ENCODE results near the gene RPL26. TPM values are rescaled to one million over a fixed set of nuclear protein-coding genes. Genes with fewer than 3 reads are reported as not detected.

The RPL26 gene
- total RNA-seq, result 727 TPM
- long read RNA-seq, transcript RPL26-209 (4 exons, 870 nt), result minor isoform, 13 of 181 reads
- long read RNA-seq, transcript RPL26-214 (4 exons, 528 nt), result major isoform, 157 of 181 reads
- long read RNA-seq, partial matches to known transcripts, result 5 of 181 reads
- long read RNA-seq, other reads (novel, unspliced or antisense), result 4 of 181 reads

GRCh38 chr17:8383143-8383822, at the start of gene RPL26:
Gene RPL26 (minus strand): TSS chr17:8383193. CDS start chr17:8382310, 883 bp downstream.
- intact Hi-C loops (cut with DNase I), result loop anchor here (5.0 to 10.0 kb wide), 2 partner anchors 54 to 362 kb away; partner anchors contain the start of genes CCDC42 and NDEL1
- peak; percentile 96 for DNase-seq (ENCODE audit: low spot score)

GRCh38 chr17:8430966-8431365, 48.0 kb upstream of the RPL26 start:
- intact Hi-C loops (cut with DNase I), result loop anchor here (5.0 kb wide), 1 partner anchor 201 kb away; the partner anchor contains the start of gene MYH10
- DNase-seq (ENCODE audit: low spot score), result peak; percentile 77

GRCh38 chr17:8426802-8427201, 43.8 kb upstream of the RPL26 start:
- DNase-seq (ENCODE audit: low spot score), result no peak
- intact Hi-C loops (cut with DNase I), result no loop called here

GRCh38 chr17:8426094-8426720, 43.2 kb upstream of the RPL26 start:
- intact Hi-C loops (cut with DNase I), result no loop called here
- DNase-seq (ENCODE audit: low spot score), result no peak

GRCh38 chr17:8421571-8421970, 38.6 kb upstream of the RPL26 start:
- no peak for DNase-seq (ENCODE audit: low spot score)
- intact Hi-C loops (cut with DNase I), result no loop called here

- intact Hi-C loops (cut with DNase I), result no loop called here
- DNase-seq (ENCODE audit: low spot score), result peak; percentile 82
Measured at GRCh38 chr17:8420041-8420934, 37.3 kb upstream of the RPL26 start.

- DNase-seq (ENCODE audit: low spot score), result no peak
- intact Hi-C loops (cut with DNase I), result no loop called here
Measured at GRCh38 chr17:8419305-8419704, 36.3 kb upstream of the RPL26 start.

- DNase-seq (ENCODE audit: low spot score), result no peak
- intact Hi-C loops (cut with DNase I), result no loop called here
Measured at GRCh38 chr17:8418471-8418870, 35.5 kb upstream of the RPL26 start.

GRCh38 chr17:8417806-8418205, 34.8 kb upstream of the RPL26 start:
- intact Hi-C loops (cut with DNase I), result no loop called here
- no peak for DNase-seq (ENCODE audit: low spot score)

GRCh38 chr17:8413938-8414337, 30.9 kb upstream of the RPL26 start:
- intact Hi-C loops (cut with DNase I), result loop anchor here (2.0 kb wide), 1 partner anchor 69 kb away; no protein-coding TSS in a partner anchor
- DNase-seq (ENCODE audit: low spot score), result no peak

- intact Hi-C loops (cut with DNase I), result no loop called here
- DNase-seq (ENCODE audit: low spot score), result no peak
Measured at GRCh38 chr17:8413328-8413727, 30.3 kb upstream of the RPL26 start.

- intact Hi-C loops (cut with DNase I), result no loop called here
- DNase-seq (ENCODE audit: low spot score), result no peak
Measured at GRCh38 chr17:8412089-8412488, 29.1 kb upstream of the RPL26 start.

- intact Hi-C loops (cut with DNase I), result loop anchor here (2.0 kb wide), 2 partner anchors 334 to 374 kb away; partner anchors contain the start of gene CCDC42
- no peak for DNase-seq (ENCODE audit: low spot score)
Measured at GRCh38 chr17:8410883-8411238, 27.9 kb upstream of the RPL26 start.

GRCh38 chr17:8409966-8410882, 27.2 kb upstream of the RPL26 start:
- DNase-seq (ENCODE audit: low spot score), result peak; percentile 94
- intact Hi-C loops (cut with DNase I), result loop anchor here (2.0 kb wide), 2 partner anchors 335 to 375 kb away; partner anchors contain the start of gene CCDC42

GRCh38 chr17:8408371-8408770, 25.4 kb upstream of the RPL26 start:
- intact Hi-C loops (cut with DNase I), result no loop called here
- peak; percentile 79 for DNase-seq (ENCODE audit: low spot score)

- intact Hi-C loops (cut with DNase I), result no loop called here
- no peak for DNase-seq (ENCODE audit: low spot score)
Measured at GRCh38 chr17:8406174-8406573, 23.2 kb upstream of the RPL26 start.

- no peak for DNase-seq (ENCODE audit: low spot score)
- intact Hi-C loops (cut with DNase I), result no loop called here
Measured at GRCh38 chr17:8405499-8406016, 22.6 kb upstream of the RPL26 start.

- no peak for DNase-seq (ENCODE audit: low spot score)
- intact Hi-C loops (cut with DNase I), result no loop called here
Measured at GRCh38 chr17:8402921-8403536, 20.0 kb upstream of the RPL26 start.

All from cardiac septum (tissue), 1 donor.